MCF 10A (cell line): Measurements from ENCODE around the gene STK16. TPM values are rescaled to one million over a fixed set of nuclear protein-coding genes. Genes with fewer than 3 reads are reported as not detected.

ENCODE experiments used
- BruUV-seq: library from RNA; stranded (reverse); fragments of 400-500 nt; replicated peaks from 2 replicates; lab custom pipeline; 2021; lab: Mats Ljungman, UMichigan
- CTCF ChIA-PET: fragments of 300-600 bp; sonication (Branson Sonifier 250); formaldehyde crosslinking; extraction: SDS; loops from one replicate; lab custom pipeline; 2021; ENCODE audit warnings: antibody characterized with exemption, inconsistent platforms; lab: Yijun Ruan, JAX
- POLR2A ChIA-PET: fragments of 300-600, 350-650 bp; sonication (Branson Sonifier 250); formaldehyde crosslinking; extraction: SDS; loops from one replicate; lab custom pipeline; 2020; ENCODE audit warnings: antibody characterized with exemption, inconsistent platforms; lab: Yijun Ruan, JAX
- DNase-seq: peaks from one replicate; pipeline ENCODE4 v3.0.0-alpha.2; 2018; ENCODE audit not compliant: unreplicated experiment
- H3K27ac Mint-ChIP-seq: one replicate; pipeline ENCODE4 v1.8.0; 2022; ENCODE audit warnings: mild to moderate bottlenecking, low read depth, mixed read lengths; ENCODE audit not compliant: unreplicated experiment
- H3K27me3 Mint-ChIP-seq: one replicate; pipeline ENCODE4 v1.8.0; 2022; ENCODE audit warnings: mixed read lengths; ENCODE audit not compliant: insufficient read depth, unreplicated experiment
- H3K36me3 Mint-ChIP-seq: one replicate; pipeline ENCODE4 v1.8.0; 2022; ENCODE audit warnings: mild to moderate bottlenecking, moderate library complexity, mixed read lengths; ENCODE audit not compliant: insufficient read depth, unreplicated experiment
- H3K4me1 Mint-ChIP-seq: one replicate; pipeline ENCODE4 v1.8.0; 2022; ENCODE audit warnings: mixed read lengths; ENCODE audit not compliant: insufficient read depth, unreplicated experiment
- H3K4me3 Mint-ChIP-seq: one replicate; pipeline ENCODE4 v1.8.0; 2022; ENCODE audit warnings: mild to moderate bottlenecking, moderate library complexity, mixed read lengths; ENCODE audit not compliant: unreplicated experiment
- H3K9me3 Mint-ChIP-seq: one replicate; pipeline ENCODE4 v1.8.0; 2022; ENCODE audit warnings: mixed read lengths; ENCODE audit not compliant: unreplicated experiment
- CTCF ChIP-seq: fragments of 200-600 bp; IDR thresholded peaks from one replicate; pipeline ENCODE4 v1.8.0; 2022; ENCODE audit warnings: antibody characterized with exemption, mild to moderate bottlenecking; ENCODE audit not compliant: unreplicated experiment
- intact Hi-C: fragments of 100-400 bp; cut with micrococcal nuclease; formaldehyde crosslinking; loops from 2 replicates; pipeline ENCODE4 v1.14.1; 2022
- total RNA-seq: library from RNA; stranded (reverse); gene quantifications from 2 replicates; pipeline ENCODE4 v1.2.3, GENCODE V29; 2022

STK16 gene
- total RNA-seq, 1 experiment from 2014 or later: 33.4 TPM

GRCh38 chr2:219252570-219252899 lies 7.3 kb downstream of the STK16 start:
- TF ChIP-seq CTCF: no peak
- DNase-seq: peak; percentile 45
- CTCF ChIA-PET: interaction anchor here (0.6 to 10.3 kb wide), 7 partner anchors 22 to 271 kb away, joined by 3 to 123 read pairs (median 4); no protein-coding TSS in a partner anchor
- intact Hi-C loops: loop anchor here (2.0 kb wide), 2 partner anchors 34 to 76 kb away; partner anchors contain the start of genes ABCB6 and CNPPD1
- Mint-ChIP-seq H3K4me1 (peaks cover 42% of the 10 kb centered on the region), H3K36me3 (peaks cover 48% of the 10 kb centered on the region), H3K9me3 (no peaks in the 10 kb centered on the region), H3K27ac (peak overlapping the region; percentile 51), H3K4me3 (peak overlapping the region; percentile 91), H3K27me3 (no peaks in the 10 kb centered on the region)
- BruUV-seq: no TSS peak
- POLR2A ChIA-PET: interaction anchor here (0.6 to 14.1 kb wide), 16 partner anchors 7 to 558 kb away, joined by 3 to 401 read pairs (median 15); partner anchors contain the start of genes ABCB6, ANKZF1, ATG9A and CNPPD1

- ChIA-PET CTCF (interaction anchor here (0.6 to 10.3 kb wide), 11 partner anchors 21 to 403 kb away, joined by 3 to 123 read pairs (median 3); no protein-coding TSS in a partner anchor), POLR2A (interaction anchor here (0.6 to 14.1 kb wide), 20 partner anchors 8 to 559 kb away, joined by 3 to 401 read pairs (median 6); partner anchors contain the start of genes ABCB6, ANKZF1, ATG9A and CNPPD1)
- Mint-ChIP-seq H3K4me1 (peaks cover 42% of the 10 kb centered on the region), H3K4me3 (peak within 1 kb of the TSS; percentile 91), H3K27ac (peak within 1 kb of the TSS; percentile 51), H3K27me3 (no peaks in the 10 kb centered on the region), H3K9me3 (no peaks in the 10 kb centered on the region), H3K36me3 (peaks cover 42% of the 10 kb centered on the region)
- BruUV-seq: TSS peak; percentile 62
- TF ChIP-seq CTCF: no peak
- intact Hi-C loops: loop anchor here (1.0 to 2.0 kb wide), 4 partner anchors 21 to 76 kb away; partner anchors contain the start of genes ABCB6, CNPPD1 and DNAJB2
- DNase-seq: peak; percentile 75
Measured at GRCh38 chr2:219252900-219253752, 7.8 kb downstream of the STK16 start, which contains the start of gene TUBA4B. Gene TUBA4B (plus strand): TSS chr2:219253243. CDS start chr2:219253408, 165 bp downstream.

- intact Hi-C loops: loop anchor here (1.0 to 2.0 kb wide), 4 partner anchors 20 to 77 kb away; partner anchors contain the start of genes ABCB6, CNPPD1 and DNAJB2
- no peaks in the 10 kb centered on the region for H3K27me3 Mint-ChIP-seq
- peak within 1 kb of the TSS; percentile 51 for H3K27ac Mint-ChIP-seq
- BruUV-seq: no TSS peak
- peak within 1 kb of the TSS; percentile 91 for H3K4me3 Mint-ChIP-seq
- POLR2A ChIA-PET: interaction anchor here (0.6 to 14.1 kb wide), 17 partner anchors 9 to 344 kb away, joined by 3 to 401 read pairs (median 9); partner anchors contain the start of genes ABCB6, ANKZF1, ATG9A and CNPPD1
- CTCF ChIA-PET: interaction anchor here (0.6 to 10.3 kb wide), 7 partner anchors 12 to 280 kb away, joined by 3 to 123 read pairs (median 8); no protein-coding TSS in a partner anchor
- peak; percentile 84 for DNase-seq
- H3K36me3 Mint-ChIP-seq: peaks cover 37% of the 10 kb centered on the region
- peaks cover 35% of the 10 kb centered on the region for H3K4me1 Mint-ChIP-seq
- TF ChIP-seq CTCF: no peak
- H3K9me3 Mint-ChIP-seq: no peaks in the 10 kb centered on the region
Measured at GRCh38 chr2:219253753-219254589, 8.7 kb downstream of the STK16 start, which contains the start of gene TUBA4A. Gene TUBA4A (minus strand): TSS chr2:219253918. CDS start chr2:219253858, 60 bp downstream.
